Spleen (tissue), 11 donors: Measurements from ENCODE around the gene TBC1D12. TPM values are rescaled to one million over a fixed set of nuclear protein-coding genes. Genes with fewer than 3 reads are reported as not detected.

Source experiments
- DNase-seq: peaks from one replicate; pipeline ENCODE4 v3.0.0-alpha.2; 2020
- H3K27ac ChIP-seq, 8 donors: fragments of 200-600 bp; sonication (generic) in 7 of 8; 1 replicate in 4 of 8; 2 replicates in 4 of 8; pipeline versions ENCODE4 v1.5.0 to v1.8.0; 2016 to 2021; ENCODE audit warnings: inconsistent platforms in 4 of 8, mild to moderate bottlenecking in 4 of 8, moderate library complexity in 1 of 8
- H3K27me3 ChIP-seq, 7 donors: fragments of 200-600 bp; sonication (generic) in 6 of 7; replicated peaks in 1 of 7; 1 replicate in 4 of 7; 2 replicates in 3 of 7; pipeline versions ENCODE4 v1.5.0 to v1.8.0; 2016 to 2021; ENCODE audit warnings: inconsistent platforms in 3 of 7, mild to moderate bottlenecking in 1 of 7
- H3K36me3 ChIP-seq, 6 donors: fragments of 200-600 bp; sonication (generic) in 5 of 6; 1 replicate in 4 of 6; 2 replicates in 2 of 6; pipeline versions ENCODE4 v1.5.0 to v1.8.0; 2016 to 2021; ENCODE audit warnings: inconsistent platforms in 2 of 6
- H3K4me1 ChIP-seq, 6 donors: fragments of 200-600 bp; sonication (generic) in 5 of 6; 1 replicate in 3 of 6; 2 replicates in 3 of 6; pipeline versions ENCODE4 v1.5.0 to v1.8.0; 2016 to 2021; ENCODE audit warnings: inconsistent platforms in 3 of 6
- H3K4me3 ChIP-seq, 8 donors: fragments of 200-600 bp; sonication (generic) in 7 of 8; 1 replicate in 4 of 8; 2 replicates in 4 of 8; pipeline versions ENCODE4 v1.5.0 to v1.8.0; 2016 to 2021; ENCODE audit warnings: inconsistent platforms in 4 of 8, mild to moderate bottlenecking in 4 of 8, moderate library complexity in 2 of 8
- H3K9me3 ChIP-seq, 8 donors: fragments of 200-600 bp; sonication (generic) in 7 of 8; 1 replicate in 4 of 8; 2 replicates in 4 of 8; pipeline versions ENCODE4 v1.5.0 to v1.8.0; 2016 to 2021; ENCODE audit warnings: inconsistent platforms in 4 of 8
- POLR2A ChIP-seq, 3 donors: fragments of 450-650 bp; IDR thresholded peaks; one replicate each; pipeline ENCODE4 v1.5.1; 2017; ENCODE audit warnings: antibody characterized with exemption in 3 of 3, mild to moderate bottlenecking in 1 of 3
- POLR2AphosphoS5 ChIP-seq, 3 donors: sonication (generic); formaldehyde crosslinking; IDR thresholded peaks; one replicate each; pipeline ENCODE4 v1.5.1; 2017; ENCODE audit warnings: antibody characterized with exemption in 3 of 3
- WGBS, 5 donors: extraction: QIAGEN DNeasy Blood & Tissue Kit in 3 of 5; methylation state at CpG; one replicate each; pipeline versions ENCODE4 v1.1.5 to v1.1.7; 2013 to 2018; 5-methylcytosine and 5-hydroxymethylcytosine counted together
- intact Hi-C: fragments of 100-400 bp; cut with DNase I; formaldehyde crosslinking; loops from one replicate; pipeline ENCODE4 v1.15.0; 2023; ENCODE audit warnings: low total_unique reads
- polyA plus RNA-seq, 3 donors: library from polyadenylated mRNA; stranded (reverse); fragments of 200-250 nt; gene quantifications; one replicate each; pipeline ENCODE4 v1.2.1, GENCODE V29; 2013
- total RNA-seq, 7 donors: library from RNA; depleted of rRNA in 3 of 7; stranded (reverse); fragments of >200 nt in 3 of 7; fragmentation: NEBNext Ultra II Directional in 4 of 7; extraction: Animal tissue kit (Norgen Biotek cat#: 25700) in 4 of 7; gene quantifications; one replicate each; pipeline versions ENCODE4 v1.1.0 to v1.2.1, GENCODE V29; 2016 to 2021
- TF ChIP-seq, protein P1 (sequence below), 11 experiments: fragments of 200-600 bp in 7 of 11; fragments of 450-650 bp in 4 of 11; sonication (generic) in 4 of 11; IDR thresholded peaks in 8 of 11; conservative IDR thresholded peaks in 3 of 11; 1 replicate in 7 of 11; 2 replicates in 4 of 11; pipeline versions ENCODE4 v1.4.0 to v1.8.0; 2016 to 2021; ENCODE audit warnings: antibody characterized with exemption in 11 of 11, inconsistent platforms in 4 of 11, mild to moderate bottlenecking in 1 of 11
- donor health status: healthy with polysubstance abuse.
- donor health status: DM: no; HTN: no; CAD: no; lungs with moderate emphysema.
- donor health status: DM: no; HTN: no; CAD: no.
- donor health status: Bipolar disorder and iron deficiency.
- donor health status: healthy.
- donor health status: DM: no; HTN: no; CAD: no.
- donor health status: DM: yes; HTN: yes; CAD: no.

Gene TBC1D12
- total and polyA plus RNA-seq, 10 donors = 6.6 to 21.6 (median 11.8) TPM

- Histone ChIP-seq H3K9me3 (no peaks in the 10 kb centered on the region), H3K4me3 (no peak overlapping the region), H3K27me3 (no peaks in the 10 kb centered on the region), H3K4me1 (peaks cover 12 to 50% (median 25%) of the 10 kb centered on the region in 6 donors), H3K36me3 (peaks cover 0 to 73% (median 34%) of the 10 kb centered on the region in 6 donors), H3K27ac (no peak overlapping the region)
- DNase-seq = no peak
- TF ChIP-seq POLR2AphosphoS5 (IDR thresholded peaks at IDR 0.05) (no peak), POLR2A (IDR thresholded peaks at IDR 0.05) (no peak)
- intact Hi-C loops = no loop called here
- 67 to 87% (median 80%) methylated on average over 2 of the region's 2 CpGs for WGBS, 5 donors
These were observed 43.9 kb upstream of the TBC1D12 start for GRCh38 chr10:94358480-94358879.

- Histone ChIP-seq H3K27me3 (no peaks in the 10 kb centered on the region), H3K4me1 (peaks cover 12 to 52% (median 25%) of the 10 kb centered on the region in 6 donors), H3K9me3 (no peaks in the 10 kb centered on the region), H3K27ac (peak overlapping the region in 5 of 8 donors; percentile 37 to 86 (median 79)), H3K36me3 (peaks cover 0 to 45% (median 14%) of the 10 kb centered on the region in 6 donors), H3K4me3 (peak overlapping the region; percentile 2 to 86 (median 71))
- 67 to 75% (median 74%) methylated on average over 4 of the region's 4 CpGs for WGBS, 5 donors
- intact Hi-C loops = no loop called here
- TF ChIP-seq POLR2AphosphoS5 (IDR thresholded peaks at IDR 0.05) (no peak), POLR2A (IDR thresholded peaks at IDR 0.05) (no peak)
- TF ChIP-seq, protein P1, sequence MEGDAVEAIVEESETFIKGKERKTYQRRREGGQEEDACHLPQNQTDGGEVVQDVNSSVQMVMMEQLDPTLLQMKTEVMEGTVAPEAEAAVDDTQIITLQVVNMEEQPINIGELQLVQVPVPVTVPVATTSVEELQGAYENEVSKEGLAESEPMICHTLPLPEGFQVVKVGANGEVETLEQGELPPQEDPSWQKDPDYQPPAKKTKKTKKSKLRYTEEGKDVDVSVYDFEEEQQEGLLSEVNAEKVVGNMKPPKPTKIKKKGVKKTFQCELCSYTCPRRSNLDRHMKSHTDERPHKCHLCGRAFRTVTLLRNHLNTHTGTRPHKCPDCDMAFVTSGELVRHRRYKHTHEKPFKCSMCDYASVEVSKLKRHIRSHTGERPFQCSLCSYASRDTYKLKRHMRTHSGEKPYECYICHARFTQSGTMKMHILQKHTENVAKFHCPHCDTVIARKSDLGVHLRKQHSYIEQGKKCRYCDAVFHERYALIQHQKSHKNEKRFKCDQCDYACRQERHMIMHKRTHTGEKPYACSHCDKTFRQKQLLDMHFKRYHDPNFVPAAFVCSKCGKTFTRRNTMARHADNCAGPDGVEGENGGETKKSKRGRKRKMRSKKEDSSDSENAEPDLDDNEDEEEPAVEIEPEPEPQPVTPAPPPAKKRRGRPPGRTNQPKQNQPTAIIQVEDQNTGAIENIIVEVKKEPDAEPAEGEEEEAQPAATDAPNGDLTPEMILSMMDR (IDR thresholded peaks at IDR 0.05 in 8 of 11, conservative IDR thresholded peaks at IDR 0.05 in 3 of 11) = no peak
- DNase-seq = no peak
These were observed 41.1 kb upstream of the TBC1D12 start for GRCh38 chr10:94361171-94361794.

DNA sequence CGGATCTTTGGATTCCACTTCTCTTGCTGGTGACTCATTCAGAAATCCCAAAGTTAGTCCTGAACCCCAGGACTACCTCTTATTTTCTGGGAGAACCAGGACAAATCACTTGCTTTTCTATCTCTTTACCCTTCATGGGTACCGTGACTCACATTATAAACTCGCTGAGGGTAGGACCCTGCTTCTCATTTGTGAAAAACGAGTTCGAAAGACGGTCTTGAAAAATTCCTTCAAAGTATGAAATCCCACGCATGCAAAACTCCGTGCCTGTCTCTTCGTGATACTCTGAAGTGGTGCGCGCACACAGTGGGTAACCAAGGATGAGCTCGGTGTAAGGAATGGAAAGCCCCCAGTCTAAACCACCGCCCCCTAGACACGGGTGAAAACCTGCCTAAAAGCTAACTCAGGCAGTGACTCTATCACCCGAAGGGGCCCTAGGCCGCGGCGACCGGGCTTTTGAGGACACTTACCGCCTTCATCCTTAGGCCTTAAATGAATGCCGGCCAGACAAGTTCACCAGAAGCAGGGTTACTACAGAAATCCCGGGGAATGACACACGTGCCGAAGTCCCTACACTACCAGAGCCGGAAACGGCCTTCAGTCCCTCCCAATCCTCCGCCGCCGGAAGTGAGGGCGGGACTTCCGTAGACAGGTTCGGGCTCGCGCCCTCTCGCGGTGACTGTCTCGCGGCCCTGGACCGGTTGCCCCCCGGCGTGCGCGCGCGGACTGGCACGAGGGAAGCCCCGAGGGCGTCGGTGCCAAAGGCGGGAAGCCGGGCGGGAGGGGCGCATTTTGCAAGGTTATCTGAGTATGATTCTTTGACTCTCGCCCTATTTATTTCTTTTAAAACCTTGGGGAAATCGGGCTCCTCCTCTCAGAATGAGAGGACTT is 39.7 kb upstream of the TBC1D12 start, which contains the start of gene NOC3L:
TSS of gene NOC3L (minus strand) at position 580 of the 891 bp plus-strand sequence. CDS start at position 479, 101 bp downstream.
- Histone ChIP-seq H3K27ac (peak within 1 kb of the TSS; percentile 49 to 87 (median 80)), H3K9me3 (no peaks in the 10 kb centered on the region), H3K4me3 (peak within 1 kb of the TSS; percentile 63 to 91 (median 72)), H3K4me1 (peaks cover 12 to 52% (median 25%) of the 10 kb centered on the region in 6 donors), H3K36me3 (peaks cover 0 to 31% (median 5%) of the 10 kb centered on the region in 6 donors), H3K27me3 (no peaks in the 10 kb centered on the region)
- peak; percentile 99 for DNase-seq
- 0 to 1% (median 1%) methylated on average over 42 to 55 of the region's 55 CpGs for WGBS, 5 donors
- intact Hi-C loops = no loop called here
- TF ChIP-seq, protein P1 (IDR thresholded peaks at IDR 0.05 in 8 of 11, conservative IDR thresholded peaks at IDR 0.05 in 3 of 11) = peak; percentile 51 to 94 (median 91)
- TF ChIP-seq POLR2A (IDR thresholded peaks at IDR 0.05) (peak in 1 of 3 donors; percentile 44), POLR2AphosphoS5 (IDR thresholded peaks at IDR 0.05) (peak; percentile 92 to 93 (median 92))

DNA sequence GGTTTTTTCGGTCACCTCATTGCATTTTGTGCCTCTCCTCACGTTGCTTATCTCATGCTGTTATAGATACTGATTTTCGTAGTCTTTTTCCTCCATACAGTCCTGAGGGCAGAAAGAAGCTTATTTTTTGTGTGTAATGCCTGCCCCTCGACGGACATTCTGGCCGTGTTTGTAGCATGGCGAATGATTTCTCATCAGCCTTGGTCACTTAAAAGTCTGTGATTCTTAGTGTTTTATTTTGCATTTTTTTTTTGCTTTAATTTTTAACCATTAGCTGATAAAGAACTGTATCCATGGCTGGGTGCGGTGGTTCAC is 39.1 kb upstream of the TBC1D12 start:
- Histone ChIP-seq H3K27ac (peak overlapping the region; percentile 49 to 87 (median 80)), H3K27me3 (no peaks in the 10 kb centered on the region), H3K4me3 (peak overlapping the region; percentile 63 to 91 (median 72)), H3K9me3 (no peaks in the 10 kb centered on the region), H3K4me1 (peaks cover 12 to 50% (median 25%) of the 10 kb centered on the region in 6 donors), H3K36me3 (peaks cover 0 to 25% (median 4%) of the 10 kb centered on the region in 6 donors)
- no peak for TF ChIP-seq POLR2AphosphoS5 (IDR thresholded peaks at IDR 0.05)
- TF ChIP-seq, protein P1 (IDR thresholded peaks at IDR 0.05 in 8 of 11, conservative IDR thresholded peaks at IDR 0.05 in 3 of 11) = peak in 3 of 11 experiments; percentile 5 to 27 (median 19)
- intact Hi-C loops = no loop called here
- no peak for DNase-seq
- WGBS, 5 donors = 38 to 56% (median 46%) methylated on average over 8 of the region's 8 CpGs
